Fibroblast of lung (primary cell): ENCODE data around the gene PSMC5. TPM values are rescaled to one million over a fixed set of nuclear protein-coding genes. Genes with fewer than 3 reads are reported as not detected.
"Not testable (repeated sequence)": the region's sequence is repeated elsewhere in the genome, so short reads cannot be mapped to it uniquely, and the experiment has no call there.

Experiments used
- DNase-seq, 2 donors: peaks; one replicate each; pipeline versions ENCODE4 v3.0.0 to v3.0.0-alpha.2; 2010; ENCODE audit warnings: low read depth in 2 of 2
- H2AFZ ChIP-seq: 2 replicates; pipeline ENCODE4 v1.5.1; 2012; ENCODE audit warnings: low read length, control low read depth, inconsistent platforms
- H3K27ac ChIP-seq: 2 replicates; pipeline ENCODE4 v1.5.1; 2011; ENCODE audit warnings: low read length, control low read depth; ENCODE audit not compliant: insufficient read depth
- H3K27me3 ChIP-seq: 2 replicates; pipeline ENCODE4 v1.5.1; 2011; ENCODE audit warnings: mild to moderate bottlenecking, low read length; ENCODE audit not compliant: control insufficient read depth, insufficient read depth
- H3K36me3 ChIP-seq: 2 replicates; pipeline ENCODE4 v1.5.1; 2011; ENCODE audit warnings: low read length; ENCODE audit not compliant: control insufficient read depth, insufficient read depth
- H3K4me1 ChIP-seq: 2 replicates; pipeline ENCODE4 v1.5.1; 2011; ENCODE audit warnings: low read length; ENCODE audit not compliant: control insufficient read depth, insufficient read depth; ENCODE audit errors: extremely low read depth
- H3K4me2 ChIP-seq: 2 replicates; pipeline ENCODE4 v1.5.1; 2011; ENCODE audit warnings: low read length, control low read depth; ENCODE audit not compliant: insufficient read depth; ENCODE audit errors: extremely low read depth
- H3K4me3 ChIP-seq, 4 experiments: fragments of 200-600 bp in 1 of 4; sonication (generic) in 1 of 4; replicated peaks in 1 of 4; 2 replicates each; pipeline ENCODE4 v1.5.1; 2011 to 2016; ENCODE audit warnings: low read length in 4 of 4, low read depth in 3 of 4, mild to moderate bottlenecking in 3 of 4, control low read depth in 2 of 4, inconsistent platforms in 1 of 4, mixed read lengths in 1 of 4; ENCODE audit not compliant: insufficient read depth in 1 of 4; ENCODE audit errors: control extremely low read depth in 1 of 4
- H3K79me2 ChIP-seq: 2 replicates; pipeline ENCODE4 v1.5.1; 2012; ENCODE audit warnings: mild to moderate bottlenecking, low read length, inconsistent platforms; ENCODE audit not compliant: control insufficient read depth, insufficient read depth
- H3K9ac ChIP-seq: 2 replicates; pipeline ENCODE4 v1.5.1; 2011; ENCODE audit warnings: mild to moderate bottlenecking, low read length, control low read depth; ENCODE audit not compliant: insufficient read depth
- H3K9me3 ChIP-seq: 2 replicates; pipeline ENCODE4 v1.5.1; 2012; ENCODE audit warnings: low read depth, low read length; ENCODE audit not compliant: control insufficient read depth, insufficient read depth
- H4K20me1 ChIP-seq: 2 replicates; pipeline ENCODE4 v1.5.1; 2011; ENCODE audit warnings: low read length; ENCODE audit not compliant: control insufficient read depth, insufficient read depth; ENCODE audit errors: extremely low read depth
- CTCF ChIP-seq, 2 donors: IDR thresholded peaks in 1 of 2; conservative IDR thresholded peaks in 1 of 2; 1 replicate in 1 of 2; 2 replicates in 1 of 2; pipeline ENCODE4 v1.5.1; 2011 to 2012; ENCODE audit warnings: low read length in 2 of 2, control low read depth in 1 of 2, inconsistent platforms in 1 of 2, low read depth in 1 of 2, mild to moderate bottlenecking in 1 of 2
- EZH2 ChIP-seq: IDR thresholded peaks from 2 replicates; pipeline ENCODE4 v1.5.1; 2012; ENCODE audit warnings: low read length, control low read depth, mild to moderate bottlenecking; ENCODE audit errors: missing control alignments
- polyA plus RNA-seq, 2 donors: library from polyadenylated mRNA; depleted of rRNA in 1 of 2; stranded (reverse) in 1 of 2; unstranded in 1 of 2; fragments of >200 nt; gene quantifications; 2 replicates each; pipeline ENCODE4 v1.2.1, GENCODE V29; 2011 to 2012; ENCODE audit warnings: missing spikeins in 1 of 2
- total RNA-seq: library from RNA; depleted of rRNA; stranded (reverse); fragments of >200 nt; gene quantifications from 2 replicates; pipeline ENCODE4 v1.2.1, GENCODE V29; 2014

Gene PSMC5
- total and polyA plus RNA-seq, 2 donors (not counting 1 experiment from before 2014, with no cell fraction given): 66.9 to 216 TPM

- no peak for DNase-seq
- Histone ChIP-seq H3K4me3 (no peak overlapping the region), H3K36me3 (no peaks in the 10 kb centered on the region), H3K9ac (no peak overlapping the region), H3K27ac (no peak overlapping the region), H3K4me2 (no peak overlapping the region), H2AFZ (no peak overlapping the region), H3K4me1 (no peaks in the 10 kb centered on the region), H3K9me3 (no peaks in the 10 kb centered on the region), H3K79me2 (no peaks in the 10 kb centered on the region), H4K20me1 (no peaks in the 10 kb centered on the region), H3K27me3 (peaks cover 9% of the 10 kb centered on the region)
- TF ChIP-seq CTCF (conservative IDR thresholded peaks at IDR 0.05 in 1 of 2, IDR thresholded peaks at IDR 0.05 in 1 of 2; ENCODE audit: low read depth in 1 of 2, low read length in 2 of 2) (no peak), EZH2 (no peak)
These were observed 26.0 kb downstream of the PSMC5 start for GRCh38 chr17:63853260-63853659.

GRCh38 chr17:63854709-63855108 is 27.5 kb downstream of the PSMC5 start:
- Histone ChIP-seq H3K27ac (no peak overlapping the region), H3K36me3 (no peaks in the 10 kb centered on the region), H3K79me2 (no peaks in the 10 kb centered on the region), H4K20me1 (no peaks in the 10 kb centered on the region), H2AFZ (no peak overlapping the region), H3K9ac (no peak overlapping the region), H3K4me2 (no peak overlapping the region), H3K4me1 (no peaks in the 10 kb centered on the region), H3K4me3 (no peak overlapping the region), H3K27me3 (peaks cover 16% of the 10 kb centered on the region), H3K9me3 (no peaks in the 10 kb centered on the region)
- no peak for DNase-seq
- no peak for TF ChIP-seq CTCF (conservative IDR thresholded peaks at IDR 0.05 in 1 of 2, IDR thresholded peaks at IDR 0.05 in 1 of 2; ENCODE audit: low read depth in 1 of 2, low read length in 2 of 2)
- no peak for TF ChIP-seq EZH2

GRCh38 chr17:63855185-63855584 is 28.0 kb downstream of the PSMC5 start:
- TF ChIP-seq EZH2 (no peak), CTCF (conservative IDR thresholded peaks at IDR 0.05 in 1 of 2, IDR thresholded peaks at IDR 0.05 in 1 of 2; ENCODE audit: low read depth in 1 of 2, low read length in 2 of 2) (no peak)
- H3K9ac ChIP-seq: no peak overlapping the region
- H3K79me2 ChIP-seq: no peaks in the 10 kb centered on the region
- no peak overlapping the region for H3K4me3 ChIP-seq
- peaks cover 20% of the 10 kb centered on the region for H3K27me3 ChIP-seq
- no peaks in the 10 kb centered on the region for H3K9me3 ChIP-seq
- no peaks in the 10 kb centered on the region for H3K36me3 ChIP-seq
- H4K20me1 ChIP-seq: no peaks in the 10 kb centered on the region
- no peak overlapping the region for H2AFZ ChIP-seq
- no peak overlapping the region for H3K27ac ChIP-seq
- DNase-seq: no peak
- no peaks in the 10 kb centered on the region for H3K4me1 ChIP-seq
- H3K4me2 ChIP-seq: no peak overlapping the region

GRCh38 chr17:63856425-63856824 is 29.2 kb downstream of the PSMC5 start:
- H3K4me2 ChIP-seq, H2AFZ ChIP-seq, H3K4me3 ChIP-seq, H3K9me3 ChIP-seq, H4K20me1 ChIP-seq, H3K79me2 ChIP-seq, H3K27ac ChIP-seq, H3K4me1 ChIP-seq, DNase-seq, H3K9ac ChIP-seq, H3K36me3 ChIP-seq: not testable (repeated sequence)
- peaks cover 20% of the 10 kb centered on the region for H3K27me3 ChIP-seq
